Ammon's horn (tissue), 1 donor: Measurements from ENCODE around the gene CDS2.
A peak's percentile ranks its signal among the peaks of the same experiment; 100 is the strongest.
"Not testable (repeated sequence)": the region's sequence is repeated elsewhere in the genome, so short reads cannot be mapped to it uniquely, and the experiment has no call there.

ENCODE experiments used
- DNase-seq: peaks from one replicate; pipeline ENCODE4 v3.0.0-alpha.2; 2016; ENCODE audit warnings: low spot score

The CDS2 gene

GRCh38 chr20:5126512-5127203 is at the start of gene CDS2:
TSS of gene CDS2 (plus strand) at chr20:5127008. CDS start at chr20:5127093, 85 bp downstream.
- peak; percentile 100 for DNase-seq

GRCh38 chr20:5077761-5078387 is 48.9 kb upstream of the CDS2 start:
- DNase-seq: no peak

DNA sequence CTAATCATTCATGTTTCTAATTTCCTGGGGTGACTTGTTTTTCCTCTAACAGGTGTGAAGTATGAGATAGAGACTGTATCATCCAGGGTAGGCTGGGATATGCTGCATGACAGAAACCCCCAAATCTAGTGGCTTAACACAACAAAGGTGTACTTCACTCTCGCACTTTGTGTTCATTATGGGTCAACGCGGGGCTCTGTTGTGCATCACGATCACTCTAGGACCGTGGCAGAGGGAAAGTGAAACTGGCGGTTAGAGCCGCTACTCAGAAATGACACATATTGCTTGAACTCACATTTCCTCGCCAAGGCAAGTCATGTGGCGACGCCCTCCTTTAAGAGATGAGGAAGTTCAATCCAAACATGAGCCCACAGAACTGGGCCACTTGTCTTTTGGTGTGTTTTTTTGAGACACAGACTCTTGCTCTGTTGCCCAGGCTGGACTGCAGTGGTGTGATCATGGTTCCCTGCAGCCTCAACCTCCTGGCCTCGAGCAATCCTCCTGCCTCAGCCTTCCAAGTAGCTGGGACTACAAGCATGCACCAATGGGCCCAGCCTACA is 48.3 kb upstream of the CDS2 start:
- DNase-seq: peak; percentile 82

DNA sequence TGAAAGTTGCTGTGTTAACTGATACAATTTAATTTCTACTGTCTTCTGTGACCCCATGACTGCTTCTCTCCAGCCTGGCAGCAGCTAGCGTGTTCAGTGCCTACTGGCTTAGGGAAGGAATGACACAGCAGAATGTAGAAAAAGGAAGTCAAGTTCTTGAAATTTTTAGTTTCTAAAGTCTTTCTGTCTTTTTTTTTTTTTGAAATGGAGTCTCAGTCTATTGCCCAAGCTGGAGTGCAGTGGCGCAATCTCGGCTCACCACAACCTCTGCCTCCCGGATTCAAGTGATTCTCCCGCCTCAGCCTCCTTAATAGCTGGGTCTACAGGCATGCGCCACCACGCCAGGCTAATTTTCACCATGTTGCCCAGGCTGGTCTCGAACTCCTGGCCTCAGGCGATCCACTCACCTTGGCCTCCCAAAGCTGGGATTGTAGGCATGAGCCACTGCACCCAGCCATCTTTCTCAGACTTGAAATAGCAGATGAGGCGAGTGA is 46.4 kb upstream of the CDS2 start:
- DNase-seq: peak; percentile 71

- peak; percentile 50 for DNase-seq
Measured at GRCh38 chr20:5085380-5085779, 41.4 kb upstream of the CDS2 start.

GRCh38 chr20:5088688-5089087 is 38.1 kb upstream of the CDS2 start:
- DNase-seq: no peak

GRCh38 chr20:5090191-5090590 is 36.6 kb upstream of the CDS2 start:
- DNase-seq: peak; percentile 62

GRCh38 chr20:5091902-5092301 is 34.9 kb upstream of the CDS2 start:
- no peak for DNase-seq

DNA sequence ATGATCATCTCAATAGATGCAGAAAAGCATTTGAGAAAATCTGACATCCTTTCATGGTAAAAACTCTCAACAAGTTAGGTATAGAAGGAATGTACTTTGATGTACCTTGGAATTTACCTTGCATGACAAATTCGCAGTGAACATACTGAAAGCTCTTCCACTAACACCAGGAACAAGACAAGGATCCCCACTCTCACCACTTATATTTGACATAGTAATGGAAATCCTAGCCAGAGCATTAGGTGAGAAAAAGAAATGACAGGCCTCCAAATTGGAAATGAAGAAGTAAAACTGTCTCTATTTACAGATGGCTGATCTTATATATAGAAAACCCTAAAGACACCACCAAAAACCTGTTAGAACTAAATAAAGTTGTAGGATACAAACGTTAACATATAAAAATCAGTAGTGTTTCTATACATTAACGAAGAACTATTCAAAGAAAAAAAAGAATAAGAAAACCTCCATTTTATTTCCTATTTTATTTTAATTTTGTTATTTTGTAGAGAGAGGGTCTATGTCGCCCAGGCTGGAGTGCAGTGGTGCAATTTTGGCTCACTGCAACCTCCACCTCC is 34.0 kb upstream of the CDS2 start:
- no peak for DNase-seq

GRCh38 chr20:5095454-5095853 is 31.4 kb upstream of the CDS2 start:
- no peak for DNase-seq

DNA sequence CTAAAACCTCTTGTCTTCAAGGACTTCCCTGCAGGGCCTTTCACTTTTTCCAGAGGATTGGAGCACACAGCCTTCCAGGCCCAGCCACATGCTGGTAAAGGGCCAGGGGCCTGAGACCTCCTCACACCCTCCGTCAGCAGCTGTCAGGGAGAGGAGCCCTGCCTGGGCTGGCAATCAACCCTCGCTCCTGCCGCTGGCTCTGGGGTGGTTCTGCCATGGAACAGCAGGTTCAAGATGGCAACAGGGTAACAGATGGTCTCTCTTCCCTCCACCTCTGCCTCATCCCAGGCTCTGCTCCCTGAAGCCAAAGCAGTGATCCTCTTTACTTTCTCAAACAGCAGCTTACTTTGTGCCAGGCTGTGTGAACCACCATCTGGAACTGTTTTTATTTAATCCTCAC is 30.9 kb upstream of the CDS2 start:
- no peak for DNase-seq

DNA sequence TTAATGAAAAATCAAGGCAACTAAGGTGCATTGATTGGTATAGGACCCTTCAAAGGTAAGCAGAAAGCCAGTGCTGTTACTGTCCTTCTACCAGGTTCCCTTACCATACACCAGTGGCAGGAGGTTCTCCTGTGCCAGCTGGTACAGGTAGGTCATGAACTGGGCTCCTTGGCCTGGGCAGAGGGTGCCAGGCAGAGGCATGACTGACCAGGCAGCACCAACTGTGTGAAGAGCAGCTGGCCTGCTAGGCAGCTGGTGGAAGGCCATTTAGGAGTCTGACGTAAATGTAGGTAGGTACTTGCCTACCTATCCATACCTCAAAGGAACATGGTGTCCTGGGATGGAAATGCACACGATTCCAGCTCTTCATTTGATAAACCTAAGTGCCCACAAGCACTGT is 30.3 kb upstream of the CDS2 start:
- DNase-seq: no peak

DNA sequence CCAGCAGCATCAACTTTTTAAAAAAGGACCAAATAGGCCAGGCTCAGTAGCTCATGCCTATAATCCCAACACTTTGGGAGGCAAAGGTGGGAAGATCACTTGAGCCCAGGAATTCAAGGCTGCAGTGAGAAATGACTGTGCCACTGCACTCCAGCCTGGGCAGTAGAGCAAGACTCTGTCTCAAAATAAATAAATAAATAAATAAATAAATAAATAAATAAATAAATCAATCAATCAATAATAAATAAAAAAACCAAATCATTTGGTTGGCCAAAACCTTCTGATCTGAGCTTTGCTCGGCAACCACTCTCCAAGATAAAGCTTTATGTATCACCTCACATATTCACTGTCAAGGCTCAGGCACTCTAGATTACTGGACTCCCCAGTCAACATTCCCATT is 27.8 kb upstream of the CDS2 start:
- not testable (repeated sequence) for DNase-seq

GRCh38 chr20:5099909-5100308 is 26.9 kb upstream of the CDS2 start:
- not testable (repeated sequence) for DNase-seq

GRCh38 chr20:5100684-5101347 is 26.0 kb upstream of the CDS2 start:
- DNase-seq: peak; percentile 85

DNA sequence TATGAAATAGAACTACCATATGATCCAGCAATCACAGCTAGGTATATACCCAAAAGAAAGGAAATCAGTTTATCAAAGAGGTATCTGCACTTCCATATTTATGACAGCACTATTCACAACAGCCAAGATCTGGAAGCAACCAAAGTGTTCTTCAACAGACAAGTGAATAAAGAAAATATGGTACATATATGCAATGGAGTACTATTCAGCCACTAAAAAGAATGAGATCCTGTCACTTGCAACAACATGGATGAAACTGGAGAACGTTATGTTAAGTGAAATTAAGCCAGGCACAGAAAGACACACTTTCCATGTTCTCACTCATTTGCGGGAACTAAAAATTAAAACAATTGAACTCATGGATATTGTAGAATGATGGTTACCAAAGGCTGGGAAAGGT is 22.3 kb upstream of the CDS2 start:
- no peak for DNase-seq

- no peak for DNase-seq
Measured at GRCh38 chr20:5109276-5109675, 17.5 kb upstream of the CDS2 start.

- DNase-seq: no peak
Measured at GRCh38 chr20:5113615-5113986, 13.2 kb upstream of the CDS2 start.

- DNase-seq: no peak
Measured at GRCh38 chr20:5114403-5114802, 12.4 kb upstream of the CDS2 start.

DNA sequence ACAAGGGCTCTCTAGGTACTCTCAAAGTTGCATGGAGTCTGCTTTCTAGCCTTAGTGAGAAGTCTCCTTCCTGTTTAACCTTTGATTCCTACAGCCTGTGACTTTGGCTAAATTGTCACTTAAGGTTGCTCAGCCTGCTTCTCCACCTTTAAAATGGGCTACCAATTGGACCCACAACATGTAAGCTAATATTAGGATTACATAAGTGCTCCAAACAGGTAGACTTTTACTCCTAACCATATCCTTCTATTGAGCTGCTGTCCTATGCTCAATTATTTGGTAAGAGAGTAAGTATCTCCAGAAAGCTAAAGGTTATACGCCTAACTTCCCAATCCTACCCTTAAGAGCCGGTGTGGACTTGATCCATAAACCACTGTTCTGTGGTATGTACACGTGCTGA is 9.9 kb upstream of the CDS2 start:
- DNase-seq: no peak

DNA sequence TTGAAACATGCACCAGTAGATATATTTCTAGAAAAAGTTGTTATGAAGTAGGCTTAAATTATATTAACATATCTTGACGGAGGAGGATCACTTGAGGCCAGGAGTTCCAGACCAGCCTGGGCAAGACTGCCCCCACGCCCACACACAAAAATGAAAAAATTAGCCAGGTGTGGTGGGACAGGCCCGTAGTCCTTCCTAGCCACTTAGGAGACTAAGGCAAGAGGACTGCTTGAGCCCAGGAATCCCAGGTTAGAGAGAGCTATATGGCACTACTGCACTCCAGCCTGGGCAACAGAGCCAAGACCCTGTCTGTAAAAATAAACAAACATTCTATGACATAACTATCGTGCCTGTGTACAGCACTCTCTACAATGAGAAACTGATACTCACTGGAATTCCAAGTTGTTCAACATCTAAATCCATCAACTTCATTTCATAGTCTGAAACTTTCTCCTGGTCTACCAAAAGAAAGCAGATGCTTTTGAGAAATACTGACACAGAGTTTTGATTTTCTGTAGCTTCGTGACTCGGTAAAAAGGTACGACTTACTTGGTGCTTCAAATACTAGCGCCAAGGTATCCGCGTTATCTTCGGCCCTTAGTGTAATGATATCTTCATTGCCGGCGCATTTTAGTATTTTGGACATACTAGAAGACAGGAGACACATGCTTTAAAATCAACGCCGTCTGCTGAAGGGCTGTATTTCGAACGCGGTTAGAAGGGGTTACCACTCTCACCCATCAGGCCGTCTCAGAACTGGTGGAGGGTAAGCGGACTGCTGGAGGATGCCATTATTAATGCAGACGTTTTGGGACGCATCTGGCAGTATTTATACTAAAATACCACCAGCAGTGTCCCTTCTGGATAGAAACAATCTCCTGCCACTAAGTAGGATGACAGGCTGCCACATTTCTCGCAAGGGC is 8.3 kb upstream of the CDS2 start:
- DNase-seq: no peak

GRCh38 chr20:5119143-5119434 is 7.7 kb upstream of the CDS2 start:
- no peak for DNase-seq
